ENCODE measurements around the gene GRID2.

GRID2 gene

GRCh38 chr4:92257931-92258857, 45.6 kb upstream of the GRID2 start:
- Histone ChIP-seq H3K79me1 (ENCODE audit: low read length) (no peaks in the 10 kb centered on the region), H3K14ac (ENCODE audit: low read length) (no peak overlapping the region), H3K18ac (ENCODE audit: low read length) (no peak overlapping the region), H3K79me2 (ENCODE audit: control insufficient read depth, insufficient read depth, low read length, poor library complexity) (no peaks in the 10 kb centered on the region), H2BK5ac (ENCODE audit: low read depth, low read length, poor library complexity) (no peak overlapping the region), H2BK120ac (ENCODE audit: insufficient read depth, low read length, poor library complexity) (no peak overlapping the region), H4K8ac (ENCODE audit: low read depth, low read length) (no peak overlapping the region), H2AK5ac (ENCODE audit: low read length) (no peak overlapping the region), H3K23ac (ENCODE audit: low read length) (no peak overlapping the region), H3K4ac (ENCODE audit: low read depth, low read length) (no peak overlapping the region), H4K12ac (ENCODE audit: low read depth, low read length) (no peak overlapping the region), H3K4me3 (ENCODE audit: low read depth, low read length) (no peak overlapping the region), H2BK12ac (ENCODE audit: low read length) (no peak overlapping the region), H2AFZ (ENCODE audit: insufficient read depth, low read length, poor library complexity) (no peak overlapping the region), H4K91ac (ENCODE audit: low read depth, low read length) (no peak overlapping the region), H3K9me3 (ENCODE audit: insufficient read depth, low read depth, low read length) (peaks cover 9% of the 10 kb centered on the region), H3K4me1 (ENCODE audit: control insufficient read depth in 1 of 2, insufficient read depth in 2 of 2, low read length in 2 of 2) (no peaks in the 10 kb centered on the region), H3K9ac (ENCODE audit: low read length) (no peak overlapping the region), H3K27ac (ENCODE audit: low read depth, low read length) (no peak overlapping the region), H3K36me3 (ENCODE audit: control insufficient read depth in 1 of 2, insufficient read depth in 2 of 2, low read length in 2 of 2) (peaks cover 0 to 2% of the 10 kb centered on the region in 2 experiments), H3K27me3 (ENCODE audit: insufficient read depth, low read length) (no peaks in the 10 kb centered on the region), H3K4me2 (ENCODE audit: low read length) (no peak overlapping the region)
- no CpG with 5 or more reads among the region's 1 CpG for WGBS (ENCODE audit: extremely low coverage, insufficient coverage, insufficient read length)
- DNase-seq: no peak

DNA sequence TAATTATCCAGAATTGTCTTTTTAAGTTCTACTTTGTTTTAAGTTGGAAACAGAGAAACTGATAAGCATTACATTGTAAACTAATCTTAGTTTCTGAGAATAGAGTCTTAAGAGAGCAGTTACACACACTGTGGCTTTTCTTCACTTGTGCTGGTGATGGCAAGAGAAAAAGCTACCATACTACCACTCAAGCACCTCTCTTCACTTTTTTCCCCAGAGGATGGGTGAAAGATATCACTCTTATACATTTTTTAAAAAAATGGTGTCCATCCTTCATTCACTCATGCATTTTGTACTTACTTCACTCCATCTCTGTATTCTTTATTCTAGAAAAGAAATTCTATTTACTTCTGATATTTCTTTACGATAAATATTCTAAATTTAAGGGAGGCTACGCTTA, 42.5 kb upstream of the GRID2 start:
- Histone ChIP-seq H3K9me3 (ENCODE audit: insufficient read depth, low read depth, low read length) (peaks cover 4% of the 10 kb centered on the region), H3K36me3 (ENCODE audit: control insufficient read depth in 1 of 2, insufficient read depth in 2 of 2, low read length in 2 of 2) (peaks cover 0 to 2% of the 10 kb centered on the region in 2 experiments), H3K27ac (ENCODE audit: low read depth, low read length) (no peak overlapping the region), H2BK5ac (ENCODE audit: low read depth, low read length, poor library complexity) (no peak overlapping the region), H3K23ac (ENCODE audit: low read length) (no peak overlapping the region), H4K8ac (ENCODE audit: low read depth, low read length) (no peak overlapping the region), H3K4me2 (ENCODE audit: low read length) (no peak overlapping the region), H3K27me3 (ENCODE audit: insufficient read depth, low read length) (no peaks in the 10 kb centered on the region), H3K9ac (ENCODE audit: low read length) (no peak overlapping the region), H2AK5ac (ENCODE audit: low read length) (no peak overlapping the region), H3K79me2 (ENCODE audit: control insufficient read depth, insufficient read depth, low read length, poor library complexity) (no peaks in the 10 kb centered on the region), H3K4ac (ENCODE audit: low read depth, low read length) (no peak overlapping the region), H3K18ac (ENCODE audit: low read length) (no peak overlapping the region), H3K14ac (ENCODE audit: low read length) (no peak overlapping the region), H2AFZ (ENCODE audit: insufficient read depth, low read length, poor library complexity) (no peak overlapping the region), H2BK120ac (ENCODE audit: insufficient read depth, low read length, poor library complexity) (no peak overlapping the region), H2BK12ac (ENCODE audit: low read length) (no peak overlapping the region), H3K4me3 (ENCODE audit: low read depth, low read length) (no peak overlapping the region), H4K91ac (ENCODE audit: low read depth, low read length) (no peak overlapping the region), H3K4me1 (ENCODE audit: control insufficient read depth in 1 of 2, insufficient read depth in 2 of 2, low read length in 2 of 2) (no peaks in the 10 kb centered on the region), H3K79me1 (ENCODE audit: low read length) (no peaks in the 10 kb centered on the region), H4K12ac (ENCODE audit: low read depth, low read length) (no peak overlapping the region)
- no CpG with 5 or more reads among the region's 2 CpGs for WGBS (ENCODE audit: extremely low coverage, insufficient coverage, insufficient read length)
- no peak for DNase-seq

DNA sequence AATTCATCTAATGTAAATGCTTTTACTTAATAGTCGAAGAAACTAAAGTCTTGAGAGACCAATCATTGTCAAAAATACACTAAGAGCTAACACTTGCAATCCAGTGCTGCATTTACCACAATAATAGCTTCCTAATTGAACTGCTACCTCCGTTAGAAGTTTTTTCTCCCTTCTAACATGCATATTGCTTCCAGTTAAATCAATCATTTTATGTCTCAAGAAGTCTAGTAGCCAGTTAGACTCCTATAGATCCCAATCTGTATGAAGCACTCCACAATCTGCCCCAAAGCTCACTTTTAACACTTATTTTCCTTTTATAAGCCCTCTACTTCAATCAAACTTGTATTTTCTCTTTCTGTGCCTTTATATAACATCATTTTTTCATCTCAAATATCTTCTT, 41.4 kb upstream of the GRID2 start:
- H3K79me1 ChIP-seq (ENCODE audit: low read length): no peaks in the 10 kb centered on the region
- H2BK120ac ChIP-seq (ENCODE audit: insufficient read depth, low read length, poor library complexity): no peak overlapping the region
- WGBS (ENCODE audit: extremely low coverage, insufficient coverage, insufficient read length): no CpG with 5 or more reads among the region's 2 CpGs
- H3K36me3 ChIP-seq (ENCODE audit: control insufficient read depth in 1 of 2, insufficient read depth in 2 of 2, low read length in 2 of 2): no peaks in the 10 kb centered on the region
- no peak overlapping the region for H4K8ac ChIP-seq (ENCODE audit: low read depth, low read length)
- no peak overlapping the region for H3K18ac ChIP-seq (ENCODE audit: low read length)
- no peak overlapping the region for H3K4me2 ChIP-seq (ENCODE audit: low read length)
- no peaks in the 10 kb centered on the region for H3K9me3 ChIP-seq (ENCODE audit: insufficient read depth, low read depth, low read length)
- no peak for DNase-seq
- H3K9ac ChIP-seq (ENCODE audit: low read length): no peak overlapping the region
- no peak overlapping the region for H2AK5ac ChIP-seq (ENCODE audit: low read length)
- no peak overlapping the region for H3K27ac ChIP-seq (ENCODE audit: low read depth, low read length)
- H3K27me3 ChIP-seq (ENCODE audit: insufficient read depth, low read length): no peaks in the 10 kb centered on the region
- H3K4ac ChIP-seq (ENCODE audit: low read depth, low read length): no peak overlapping the region
- no peak overlapping the region for H3K4me3 ChIP-seq (ENCODE audit: low read depth, low read length)
- no peak overlapping the region for H4K12ac ChIP-seq (ENCODE audit: low read depth, low read length)
- H2BK5ac ChIP-seq (ENCODE audit: low read depth, low read length, poor library complexity): no peak overlapping the region
- H2BK12ac ChIP-seq (ENCODE audit: low read length): no peak overlapping the region
- H4K91ac ChIP-seq (ENCODE audit: low read depth, low read length): no peak overlapping the region
- H3K14ac ChIP-seq (ENCODE audit: low read length): no peak overlapping the region
- H2AFZ ChIP-seq (ENCODE audit: insufficient read depth, low read length, poor library complexity): no peak overlapping the region
- H3K4me1 ChIP-seq (ENCODE audit: control insufficient read depth in 1 of 2, insufficient read depth in 2 of 2, low read length in 2 of 2): no peaks in the 10 kb centered on the region
- H3K79me2 ChIP-seq (ENCODE audit: control insufficient read depth, insufficient read depth, low read length, poor library complexity): no peaks in the 10 kb centered on the region
- H3K23ac ChIP-seq (ENCODE audit: low read length): no peak overlapping the region

DNA sequence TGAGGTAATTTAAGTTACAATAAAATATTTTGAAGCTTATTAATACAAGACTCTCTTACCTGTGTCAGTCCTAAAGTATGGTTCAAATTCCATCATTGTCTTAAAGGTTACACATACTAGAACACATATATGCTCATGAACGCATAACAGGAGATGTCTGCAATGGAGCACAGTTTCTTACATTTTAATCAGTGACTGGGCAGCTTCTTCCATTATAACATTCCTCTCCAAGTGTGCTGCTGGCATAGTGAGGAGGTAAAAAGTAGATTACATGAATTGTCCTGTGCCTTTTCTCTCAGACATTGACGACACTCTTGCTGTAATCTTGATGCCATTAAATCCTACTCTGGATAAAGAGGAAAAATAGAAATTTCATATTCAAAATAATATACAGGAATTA, 40.8 kb upstream of the GRID2 start:
- Histone ChIP-seq H3K36me3 (ENCODE audit: control insufficient read depth in 1 of 2, insufficient read depth in 2 of 2, low read length in 2 of 2) (no peaks in the 10 kb centered on the region), H3K27ac (ENCODE audit: low read depth, low read length) (no peak overlapping the region), H4K8ac (ENCODE audit: low read depth, low read length) (no peak overlapping the region), H3K4me1 (ENCODE audit: control insufficient read depth in 1 of 2, insufficient read depth in 2 of 2, low read length in 2 of 2) (no peaks in the 10 kb centered on the region), H3K4me3 (ENCODE audit: low read depth, low read length) (no peak overlapping the region), H3K4me2 (ENCODE audit: low read length) (no peak overlapping the region), H2AK5ac (ENCODE audit: low read length) (no peak overlapping the region), H3K79me1 (ENCODE audit: low read length) (no peaks in the 10 kb centered on the region), H3K23ac (ENCODE audit: low read length) (no peak overlapping the region), H2BK12ac (ENCODE audit: low read length) (no peak overlapping the region), H2BK120ac (ENCODE audit: insufficient read depth, low read length, poor library complexity) (no peak overlapping the region), H4K91ac (ENCODE audit: low read depth, low read length) (no peak overlapping the region), H2BK5ac (ENCODE audit: low read depth, low read length, poor library complexity) (no peak overlapping the region), H3K27me3 (ENCODE audit: insufficient read depth, low read length) (no peaks in the 10 kb centered on the region), H2AFZ (ENCODE audit: insufficient read depth, low read length, poor library complexity) (no peak overlapping the region), H3K14ac (ENCODE audit: low read length) (no peak overlapping the region), H3K9ac (ENCODE audit: low read length) (no peak overlapping the region), H4K12ac (ENCODE audit: low read depth, low read length) (no peak overlapping the region), H3K18ac (ENCODE audit: low read length) (no peak overlapping the region), H3K9me3 (ENCODE audit: insufficient read depth, low read depth, low read length) (no peaks in the 10 kb centered on the region), H3K4ac (ENCODE audit: low read depth, low read length) (no peak overlapping the region), H3K79me2 (ENCODE audit: control insufficient read depth, insufficient read depth, low read length, poor library complexity) (no peaks in the 10 kb centered on the region)
- no CpG with 5 or more reads among the region's 2 CpGs for WGBS (ENCODE audit: extremely low coverage, insufficient coverage, insufficient read length)
- DNase-seq: no peak

Data from trophoblast cell (in vitro differentiated cells and primary cell).